Suprapubic skin (tissue), 4 donors: ENCODE data around the gene SH3BP1. TPM values are rescaled to one million over a fixed set of nuclear protein-coding genes. Genes with fewer than 3 reads are reported as not detected.
A peak's percentile ranks its signal among the peaks of the same experiment; 100 is the strongest.
"Not testable (repeated sequence)": the region's sequence is repeated elsewhere in the genome, so short reads cannot be mapped to it uniquely, and the experiment has no call there.

Experiments
- DNase-seq, 2 donors: peaks; one replicate each; pipeline ENCODE4 v3.0.0-alpha.2; 2019; ENCODE audit warnings: low spot score in 2 of 2
- H3K27ac ChIP-seq: fragments of 200-600 bp; sonication (generic); one replicate; pipeline ENCODE4 v1.5.1; 2019
- H3K27me3 ChIP-seq: fragments of 200-600 bp; sonication (generic); one replicate; pipeline ENCODE4 v1.5.1; 2019
- H3K36me3 ChIP-seq: fragments of 200-600 bp; sonication (generic); one replicate; pipeline ENCODE4 v1.5.1; 2019
- H3K4me1 ChIP-seq: fragments of 200-600 bp; sonication (generic); one replicate; pipeline ENCODE4 v1.5.1; 2019
- H3K4me3 ChIP-seq: fragments of 200-600 bp; sonication (generic); one replicate; pipeline ENCODE4 v1.5.1; 2019; ENCODE audit warnings: mild to moderate bottlenecking
- H3K9me3 ChIP-seq: fragments of 200-600 bp; sonication (generic); one replicate; pipeline ENCODE4 v1.5.1; 2019
- CTCF ChIP-seq, 2 donors: fragments of 200-600 bp in 1 of 2; fragments of 450-650 bp in 1 of 2; sonication (generic) in 1 of 2; IDR thresholded peaks; one replicate each; pipeline ENCODE4 v1.5.1; 2016 to 2019; ENCODE audit warnings: antibody characterized with exemption in 2 of 2, mild to moderate bottlenecking in 1 of 2, moderate library complexity in 1 of 2
- EP300 ChIP-seq: sonication (generic); formaldehyde crosslinking; IDR thresholded peaks from one replicate; pipeline ENCODE4 v1.6.1; 2017; ENCODE audit warnings: antibody characterized with exemption
- POLR2A ChIP-seq, 2 donors: fragments of 450-650 bp; IDR thresholded peaks; one replicate each; pipeline ENCODE4 v1.6.1; 2017; ENCODE audit warnings: antibody characterized with exemption in 2 of 2, mild to moderate bottlenecking in 2 of 2, moderate library complexity in 2 of 2
- POLR2AphosphoS5 ChIP-seq, 3 donors: sonication (generic); formaldehyde crosslinking; IDR thresholded peaks; one replicate each; pipeline ENCODE4 v1.6.1; 2017; ENCODE audit warnings: antibody characterized with exemption in 3 of 3
- WGBS: methylation state at CpG from one replicate; pipeline ENCODE4 v1.1.5; 2018; 5-methylcytosine and 5-hydroxymethylcytosine counted together
- total RNA-seq, 4 donors: library from RNA; depleted of rRNA; stranded (reverse); fragments of >200 nt; gene quantifications; one replicate each; pipeline ENCODE4 v1.1.0, GENCODE V29; 2016

SH3BP1 gene
- total RNA-seq, 4 donors from 2014 or later, result 57.1 to 60.7 (median 57.7) TPM

DNA sequence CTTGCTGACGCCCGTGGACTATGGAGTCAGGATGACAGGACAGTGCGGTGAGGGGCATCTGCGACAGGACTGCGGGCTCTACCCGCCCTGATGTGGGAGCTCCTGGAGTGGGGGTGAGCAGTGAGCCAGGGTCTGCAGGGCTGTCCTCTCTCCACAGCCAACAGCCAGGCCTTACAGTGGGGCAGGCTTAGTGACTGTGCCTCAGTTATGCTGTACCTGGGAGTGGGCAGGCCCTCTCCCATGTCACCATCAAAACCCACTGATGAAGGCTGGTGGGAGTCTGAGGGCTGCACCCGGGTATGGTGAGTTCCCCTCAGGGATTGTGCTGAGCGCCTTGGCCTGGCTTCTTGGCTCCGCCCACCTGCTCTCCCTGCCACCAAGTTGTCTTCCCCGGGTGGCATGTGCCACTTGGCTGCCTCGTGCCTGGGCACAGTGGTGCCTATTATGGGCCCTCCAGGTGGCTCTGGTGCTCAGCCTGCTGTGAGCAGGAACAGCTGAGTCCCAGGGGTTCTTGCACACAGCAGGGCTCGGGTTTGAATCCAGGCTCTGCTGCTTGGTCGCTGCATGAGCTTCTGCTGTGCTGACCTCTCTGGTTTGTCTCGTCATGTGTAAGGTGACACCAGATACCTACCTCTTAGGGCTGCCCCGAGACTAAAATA is 53.3 kb downstream of the SH3BP1 start:
- Histone ChIP-seq H3K36me3 (peaks cover 53% of the 10 kb centered on the region), H3K4me3 (no peak overlapping the region), H3K9me3 (no peaks in the 10 kb centered on the region), H3K4me1 (peaks cover 31% of the 10 kb centered on the region), H3K27ac (no peak overlapping the region), H3K27me3 (no peaks in the 10 kb centered on the region)
- no peak for DNase-seq
- TF ChIP-seq EP300, result no peak
- TF ChIP-seq CTCF (IDR thresholded peaks at IDR 0.05), result no peak
- TF ChIP-seq POLR2A (IDR thresholded peaks at IDR 0.05), result no peak
- TF ChIP-seq POLR2AphosphoS5 (IDR thresholded peaks at IDR 0.05), result no peak
- 92% methylated on average over 12 of the region's 15 CpGs for WGBS

- not testable (repeated sequence) for H3K9me3 ChIP-seq, H3K27me3 ChIP-seq, DNase-seq, H3K27ac ChIP-seq, H3K4me3 ChIP-seq
- Histone ChIP-seq H3K4me1 (peaks cover 29% of the 10 kb centered on the region), H3K36me3 (peaks cover 45% of the 10 kb centered on the region)
- WGBS, result 66% methylated on average over 7 of the region's 7 CpGs
These were observed 54.7 kb downstream of the SH3BP1 start for GRCh38 chr22:37694131-37694530.

DNA sequence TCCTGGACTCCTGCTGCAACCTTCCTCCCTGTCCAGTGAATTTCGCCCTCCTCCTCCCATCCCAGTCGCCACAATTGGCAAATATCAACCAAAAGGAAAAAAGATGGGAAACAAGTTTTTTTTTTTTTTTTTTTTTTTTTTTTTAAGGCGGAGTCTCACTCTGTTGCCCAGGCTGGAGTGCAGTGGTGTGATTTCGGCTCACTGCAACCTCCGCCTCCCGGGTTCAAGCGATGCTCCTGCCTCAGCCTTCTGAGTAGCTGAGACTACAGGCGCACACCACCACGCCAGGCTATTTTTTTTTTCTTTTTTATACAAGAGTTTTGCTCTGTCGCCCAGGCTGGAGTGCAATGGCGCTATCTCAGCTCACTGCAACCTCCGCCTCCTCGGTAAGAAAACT is 56.8 kb downstream of the SH3BP1 start:
- WGBS, result 31% methylated on average over 13 of the region's 13 CpGs
- not testable (repeated sequence) for H3K27ac ChIP-seq, DNase-seq, H3K9me3 ChIP-seq, H3K27me3 ChIP-seq
- Histone ChIP-seq H3K4me1 (peaks cover 19% of the 10 kb centered on the region), H3K36me3 (peaks cover 33% of the 10 kb centered on the region), H3K4me3 (peak overlapping the region; percentile 39)

DNA sequence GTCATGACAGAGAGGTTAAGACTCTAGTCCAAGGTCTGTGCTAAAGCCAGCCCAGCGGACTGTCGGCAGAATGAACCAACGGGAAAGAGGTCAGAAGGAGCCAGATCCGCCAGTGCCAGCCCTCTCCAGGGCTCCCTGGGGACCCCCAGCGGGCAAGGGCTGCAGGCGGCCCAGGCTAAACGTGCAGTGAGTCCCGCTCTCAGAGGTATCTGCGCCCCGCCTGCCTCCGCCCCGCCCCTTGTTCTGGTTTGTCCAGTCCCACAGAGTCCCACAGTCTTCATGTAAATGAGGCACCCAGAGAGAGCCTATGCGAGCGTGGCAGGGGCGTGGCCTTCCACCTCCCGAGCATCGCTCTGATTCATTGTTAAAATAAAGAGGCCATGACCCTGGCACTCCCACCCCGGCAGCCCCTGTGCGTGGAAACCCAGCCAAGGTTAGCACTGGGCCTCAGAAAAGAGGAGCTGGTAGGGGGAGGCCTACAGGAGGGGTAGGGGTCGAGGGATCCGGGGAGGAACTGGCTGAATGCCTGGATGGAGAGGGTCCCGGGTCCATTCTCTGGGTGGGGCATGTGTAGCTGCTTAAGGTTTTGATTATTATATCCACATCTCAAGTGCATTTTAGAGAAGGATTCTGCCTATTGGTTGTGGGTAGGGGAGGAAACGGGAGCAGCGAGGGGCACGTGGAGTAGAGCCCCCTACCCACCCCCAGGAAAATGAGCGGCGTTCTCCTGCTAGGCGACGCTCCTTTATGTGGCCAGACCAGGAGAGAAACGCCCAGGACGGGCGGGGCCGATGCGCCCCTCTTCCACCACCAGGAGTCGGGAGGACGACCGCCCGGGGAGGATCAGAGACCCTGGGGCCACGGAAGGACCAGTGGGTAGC is 57.4 kb downstream of the SH3BP1 start, which contains the start of gene TRIOBP:
TRIOBP (plus strand) TSS at position 392 of the 881 bp plus-strand sequence. CDS start 4,318 bp downstream, outside the sequence.
- TF ChIP-seq CTCF (IDR thresholded peaks at IDR 0.05) (peak in 1 of 2 donors; percentile 31), EP300 (no peak), POLR2A (IDR thresholded peaks at IDR 0.05) (no peak), POLR2AphosphoS5 (IDR thresholded peaks at IDR 0.05) (peak in 1 of 3 donors; percentile 3)
- H3K27me3 ChIP-seq, result no peaks in the 10 kb centered on the region
- peaks cover 27% of the 10 kb centered on the region for H3K36me3 ChIP-seq
- WGBS, result 36% methylated on average over 23 of the region's 39 CpGs
- peak; percentile 96 to 97 for DNase-seq
- no peak within 1 kb of the TSS for H3K27ac ChIP-seq
- peak within 1 kb of the TSS; percentile 39 for H3K4me3 ChIP-seq
- H3K4me1 ChIP-seq, result peaks cover 17% of the 10 kb centered on the region
- H3K9me3 ChIP-seq, result no peaks in the 10 kb centered on the region

- WGBS, result 33% methylated on average over 2 of the region's 3 CpGs
- Histone ChIP-seq H3K4me3 (no peak overlapping the region), H3K27me3 (no peaks in the 10 kb centered on the region), H3K4me1 (peaks cover 17% of the 10 kb centered on the region), H3K9me3 (no peaks in the 10 kb centered on the region), H3K36me3 (peaks cover 22% of the 10 kb centered on the region), H3K27ac (no peak overlapping the region)
- DNase-seq, result no peak
- TF ChIP-seq CTCF (IDR thresholded peaks at IDR 0.05), result no peak
- TF ChIP-seq POLR2AphosphoS5 (IDR thresholded peaks at IDR 0.05), result no peak
- TF ChIP-seq EP300, result no peak
- TF ChIP-seq POLR2A (IDR thresholded peaks at IDR 0.05), result no peak
These were observed 58.0 kb downstream of the SH3BP1 start for GRCh38 chr22:37697538-37697835.

- Histone ChIP-seq H3K27me3 (no peaks in the 10 kb centered on the region), H3K36me3 (peaks cover 5% of the 10 kb centered on the region), H3K4me3 (no peak overlapping the region), H3K9me3 (no peaks in the 10 kb centered on the region), H3K4me1 (peaks cover 11% of the 10 kb centered on the region), H3K27ac (no peak overlapping the region)
- WGBS, result 71% methylated on average over 8 of the region's 8 CpGs
- no peak for TF ChIP-seq POLR2AphosphoS5 (IDR thresholded peaks at IDR 0.05)
- TF ChIP-seq EP300, result no peak
- DNase-seq, result no peak
These were observed 61.8 kb downstream of the SH3BP1 start for GRCh38 chr22:37701141-37701786.
